ENCODE results near the gene SYVN1. TPM values are rescaled to one million over a fixed set of nuclear protein-coding genes. Genes with fewer than 3 reads are reported as not detected.

SYVN1 gene
- total and polyA plus RNA-seq, 2 donors (not counting 1 experiment from before 2014, with no cell fraction given), result 187 to 282 TPM

DNA sequence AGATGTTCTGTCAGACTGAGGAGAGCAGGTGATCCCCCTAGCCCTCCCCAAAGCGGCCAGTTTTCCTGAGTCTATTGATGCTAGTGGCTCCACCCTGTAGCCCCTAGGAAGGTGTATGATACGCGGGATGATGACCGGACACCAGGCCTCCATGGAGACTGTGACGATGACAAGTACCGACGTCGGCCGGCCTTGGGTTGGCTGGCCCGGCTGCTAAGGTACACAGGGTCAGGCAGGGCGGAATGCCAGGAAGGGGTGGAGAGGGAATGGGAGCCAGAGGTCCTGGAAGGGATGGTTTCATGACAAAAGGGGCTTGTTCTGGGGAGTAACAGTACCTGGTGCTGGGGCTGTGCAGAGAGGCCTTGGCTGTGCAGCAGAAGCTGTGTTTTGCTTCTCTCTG is 47.1 kb downstream of the SYVN1 start:
- 96% methylated on average over 11 of the region's 11 CpGs for WGBS (ENCODE audit: insufficient coverage)

DNA sequence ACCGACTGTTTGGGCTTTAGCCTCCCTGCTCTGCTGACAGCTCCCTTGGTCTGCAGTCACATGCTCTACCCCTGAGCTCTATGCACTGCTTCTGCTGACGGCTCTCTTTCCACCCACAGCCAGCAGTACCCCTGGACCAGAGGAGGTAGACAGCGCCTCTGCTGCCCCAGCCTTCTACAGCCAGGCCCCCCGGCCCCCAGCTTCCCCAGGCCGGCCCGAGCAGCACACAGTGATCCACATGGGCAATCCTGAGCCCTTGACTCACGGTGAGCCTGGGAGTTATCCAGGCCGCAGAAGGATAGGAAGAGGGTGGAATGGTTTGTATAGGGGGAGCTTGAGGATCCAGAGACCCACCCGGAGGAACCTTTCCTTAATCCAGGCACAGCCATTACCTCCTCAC is 47.5 kb downstream of the SYVN1 start:
- 89% methylated on average over 2 of the region's 9 CpGs for WGBS (ENCODE audit: insufficient coverage)

More for the DNA sequence above, 47.1 kb downstream of the SYVN1 start:
- Histone ChIP-seq H3K9me3 (ENCODE audit: control extremely low read depth in 1 of 3, control insufficient read depth in 2 of 3, insufficient read depth in 1 of 3, low read length in 2 of 3) (no peaks in the 10 kb centered on the region), H3K4me2 (replicated peaks; ENCODE audit: low read depth, low read length, poor library complexity, severe bottlenecking) (no peak overlapping the region), H3K27me3 (replicated peaks in 1 of 4; ENCODE audit: control extremely low read depth in 1 of 4, control insufficient read depth in 3 of 4, insufficient read depth in 4 of 4, low read length in 3 of 4) (no peaks in the 10 kb centered on the region), H2AFZ (ENCODE audit: insufficient read depth, low read depth, low read length, poor library complexity, severe bottlenecking) (no peak overlapping the region), H3K9ac (ENCODE audit: low read length) (no peak overlapping the region), H3K36me3 (replicated peaks in 1 of 2; ENCODE audit: control extremely low read depth in 1 of 2, control insufficient read depth in 1 of 2, extremely low read depth in 1 of 2, insufficient read depth in 2 of 2, low read length in 1 of 2) (peaks cover 0 to 47% of the 10 kb centered on the region in 2 experiments), H3K4me1 (ENCODE audit: control insufficient read depth in 2 of 2, insufficient read depth in 2 of 2, low read length in 2 of 2) (peaks cover 12 to 19% of the 10 kb centered on the region in 2 donors), H3K79me2 (ENCODE audit: control insufficient read depth, insufficient read depth, low read length) (peaks cover 21% of the 10 kb centered on the region), H3K27ac (ENCODE audit: low read length in 2 of 2) (no peak overlapping the region), H4K20me1 (ENCODE audit: control insufficient read depth, insufficient read depth, low read length, poor library complexity, severe bottlenecking) (peaks cover 8% of the 10 kb centered on the region), H3K4me3 (ENCODE audit: control extremely low read depth in 1 of 5, extremely low read depth in 1 of 5, insufficient read depth in 1 of 5, low read depth in 2 of 5, low read length in 4 of 5) (no peak overlapping the region)
- TF ChIP-seq, protein P1, sequence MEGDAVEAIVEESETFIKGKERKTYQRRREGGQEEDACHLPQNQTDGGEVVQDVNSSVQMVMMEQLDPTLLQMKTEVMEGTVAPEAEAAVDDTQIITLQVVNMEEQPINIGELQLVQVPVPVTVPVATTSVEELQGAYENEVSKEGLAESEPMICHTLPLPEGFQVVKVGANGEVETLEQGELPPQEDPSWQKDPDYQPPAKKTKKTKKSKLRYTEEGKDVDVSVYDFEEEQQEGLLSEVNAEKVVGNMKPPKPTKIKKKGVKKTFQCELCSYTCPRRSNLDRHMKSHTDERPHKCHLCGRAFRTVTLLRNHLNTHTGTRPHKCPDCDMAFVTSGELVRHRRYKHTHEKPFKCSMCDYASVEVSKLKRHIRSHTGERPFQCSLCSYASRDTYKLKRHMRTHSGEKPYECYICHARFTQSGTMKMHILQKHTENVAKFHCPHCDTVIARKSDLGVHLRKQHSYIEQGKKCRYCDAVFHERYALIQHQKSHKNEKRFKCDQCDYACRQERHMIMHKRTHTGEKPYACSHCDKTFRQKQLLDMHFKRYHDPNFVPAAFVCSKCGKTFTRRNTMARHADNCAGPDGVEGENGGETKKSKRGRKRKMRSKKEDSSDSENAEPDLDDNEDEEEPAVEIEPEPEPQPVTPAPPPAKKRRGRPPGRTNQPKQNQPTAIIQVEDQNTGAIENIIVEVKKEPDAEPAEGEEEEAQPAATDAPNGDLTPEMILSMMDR (IDR thresholded peaks at IDR 0.05), result no peak
- no peak for TF ChIP-seq EZH2 (IDR thresholded peaks at IDR 0.05; ENCODE audit: borderline replicate concordance, insufficient read depth, low read depth, low read length, poor library complexity, severe bottlenecking)
- no peaks in the 10 kb centered on the region for H3K9me3 Mint-ChIP-seq (ENCODE audit: insufficient read depth)
- ChIA-PET CTCF (no interaction called here), POLR2A (interaction anchor here (1.4 kb wide), 1 partner anchor 30 kb away, joined by 5 read pairs; the partner anchor contains the start of gene ZNHIT2)
- DNase-seq, result no peak
- intact Hi-C loops (cut with micrococcal nuclease), result no loop called here
- no peak overlapping the region for H3K27ac Mint-ChIP-seq
- no peaks in the 10 kb centered on the region for H3K27me3 Mint-ChIP-seq
- ATAC-seq (ENCODE audit: low read depth), result no peak
- H3K4me1 Mint-ChIP-seq, result peaks cover 28% of the 10 kb centered on the region
- H3K4me3 Mint-ChIP-seq, result no peak overlapping the region

More for the DNA sequence above, 47.5 kb downstream of the SYVN1 start:
- no peak overlapping the region for H2AFZ ChIP-seq (ENCODE audit: insufficient read depth, low read depth, low read length, poor library complexity, severe bottlenecking)
- no peak for TF ChIP-seq EZH2 (IDR thresholded peaks at IDR 0.05; ENCODE audit: borderline replicate concordance, insufficient read depth, low read depth, low read length, poor library complexity, severe bottlenecking)
- H3K27me3 Mint-ChIP-seq, result no peaks in the 10 kb centered on the region
- H3K36me3 ChIP-seq (replicated peaks in 1 of 2; ENCODE audit: control extremely low read depth in 1 of 2, control insufficient read depth in 1 of 2, extremely low read depth in 1 of 2, insufficient read depth in 2 of 2, low read length in 1 of 2), result peaks cover 0 to 47% of the 10 kb centered on the region in 2 experiments
- POLR2A ChIA-PET, result interaction anchor here (1.2 to 1.4 kb wide), 2 partner anchors 30 to 175 kb away, joined by 3 to 5 read pairs; partner anchors contain the start of genes POLA2 and ZNHIT2
- H3K4me3 Mint-ChIP-seq, result no peak overlapping the region
- no peak for ATAC-seq (ENCODE audit: low read depth)
- no peak overlapping the region for H3K9ac ChIP-seq (ENCODE audit: low read length)
- DNase-seq, result no peak
- intact Hi-C loops (cut with micrococcal nuclease), result no loop called here
- no peak overlapping the region for H3K27ac Mint-ChIP-seq
- H3K4me1 Mint-ChIP-seq, result peaks cover 28% of the 10 kb centered on the region
- peaks cover 21% of the 10 kb centered on the region for H3K79me2 ChIP-seq (ENCODE audit: control insufficient read depth, insufficient read depth, low read length)
- H3K27ac ChIP-seq (ENCODE audit: low read length in 2 of 2), result no peak overlapping the region
- peaks cover 12 to 19% of the 10 kb centered on the region in 2 donors for H3K4me1 ChIP-seq (ENCODE audit: control insufficient read depth in 2 of 2, insufficient read depth in 2 of 2, low read length in 2 of 2)
- H3K9me3 Mint-ChIP-seq (ENCODE audit: insufficient read depth), result no peaks in the 10 kb centered on the region
- no peak overlapping the region for H3K4me3 ChIP-seq (ENCODE audit: control extremely low read depth in 1 of 5, extremely low read depth in 1 of 5, insufficient read depth in 1 of 5, low read depth in 2 of 5, low read length in 4 of 5)
- H3K27me3 ChIP-seq (replicated peaks in 1 of 4; ENCODE audit: control extremely low read depth in 1 of 4, control insufficient read depth in 3 of 4, insufficient read depth in 4 of 4, low read length in 3 of 4), result no peaks in the 10 kb centered on the region
- no peaks in the 10 kb centered on the region for H3K9me3 ChIP-seq (ENCODE audit: control extremely low read depth in 1 of 3, control insufficient read depth in 2 of 3, insufficient read depth in 1 of 3, low read length in 2 of 3)
- H4K20me1 ChIP-seq (ENCODE audit: control insufficient read depth, insufficient read depth, low read length, poor library complexity, severe bottlenecking), result peaks cover 8% of the 10 kb centered on the region
- CTCF ChIA-PET, result no interaction called here
- H3K4me2 ChIP-seq (replicated peaks; ENCODE audit: low read depth, low read length, poor library complexity, severe bottlenecking), result no peak overlapping the region
